Activated CD4-positive, alpha-beta memory T cell treated with anti-CD3 and anti-CD28 coated beads, Interleukin-2, amount 10 ng/mL, durations not matched to agents 7 days and 5 days (primary cell): ENCODE results near the gene TSKS. TPM values are rescaled to one million over a fixed set of nuclear protein-coding genes. Genes with fewer than 3 reads are reported as not detected.

Source experiments
- CTCF ChIA-PET: fragments of 350-600 bp; sonication (Branson Sonifier 250); formaldehyde crosslinking; loops from one replicate; lab custom pipeline; 2021; ENCODE audit warnings: antibody characterized with exemption, inconsistent platforms; lab: Charles Lee
- POLR2A ChIA-PET: fragments of 350-600 bp; sonication (Branson Sonifier 250); formaldehyde crosslinking; loops from one replicate; lab custom pipeline; 2021; ENCODE audit warnings: antibody characterized with exemption; lab: Charles Lee
- DNase-seq: peaks from one replicate; pipeline ENCODE4 v3.0.0-alpha.2; 2020
- H3K27ac Mint-ChIP-seq: one replicate; pipeline ENCODE4 v1.8.0; 2021; ENCODE audit warnings: mild to moderate bottlenecking, mixed read lengths
- H3K27me3 Mint-ChIP-seq: one replicate; pipeline ENCODE4 v1.8.0; 2021; ENCODE audit warnings: mixed read lengths
- H3K36me3 Mint-ChIP-seq: one replicate; pipeline ENCODE4 v1.8.0; 2021; ENCODE audit warnings: low read depth, mixed read lengths
- H3K4me1 Mint-ChIP-seq: one replicate; pipeline ENCODE4 v1.8.0; 2021; ENCODE audit warnings: mixed read lengths
- H3K4me3 Mint-ChIP-seq: one replicate; pipeline ENCODE4 v1.8.0; 2021; ENCODE audit warnings: mild to moderate bottlenecking, mixed read lengths
- H3K9me3 Mint-ChIP-seq: one replicate; pipeline ENCODE4 v1.8.0; 2021; ENCODE audit warnings: mixed read lengths
- total RNA-seq, 2 experiments: library from RNA; stranded (reverse); gene quantifications; one replicate each; pipeline ENCODE4 v1.2.3, GENCODE V29; 2021

Gene TSKS
- total RNA-seq, 2 experiments from 2014 or later = 0.63 to 0.86 TPM

GRCh38 chr19:49771674-49772139, 8.6 kb upstream of the TSKS start:
- POLR2A ChIA-PET = interaction anchor here (1.3 to 1.6 kb wide), 2 partner anchors 70 to 108 kb away, joined by 3 to 5 read pairs; no protein-coding TSS in a partner anchor
- H3K27ac Mint-ChIP-seq = no peak overlapping the region
- CTCF ChIA-PET = no interaction called here

GRCh38 chr19:49770529-49770928, 7.4 kb upstream of the TSKS start:
- H3K36me3 Mint-ChIP-seq = peaks cover 15% of the 10 kb centered on the region
- no peak overlapping the region for H3K27ac Mint-ChIP-seq
- H3K27me3 Mint-ChIP-seq = no peaks in the 10 kb centered on the region
- CTCF ChIA-PET = interaction anchor here (1.2 kb wide), 1 partner anchor 53 kb away, joined by 4 read pairs; no protein-coding TSS in a partner anchor
- DNase-seq = no peak
- no peaks in the 10 kb centered on the region for H3K9me3 Mint-ChIP-seq
- H3K4me3 Mint-ChIP-seq = no peak overlapping the region
- H3K4me1 Mint-ChIP-seq = peaks cover 42% of the 10 kb centered on the region
- POLR2A ChIA-PET = interaction anchor here (1.6 kb wide), 1 partner anchor 106 kb away, joined by 5 read pairs; no protein-coding TSS in a partner anchor

More at GRCh38 chr19:49771674-49772139, 8.6 kb upstream of the TSKS start:
- no peaks in the 10 kb centered on the region for H3K9me3 Mint-ChIP-seq
- H3K4me3 Mint-ChIP-seq = no peak overlapping the region
- H3K27me3 Mint-ChIP-seq = no peaks in the 10 kb centered on the region
- peaks cover 37% of the 10 kb centered on the region for H3K4me1 Mint-ChIP-seq
- no peak for DNase-seq
- H3K36me3 Mint-ChIP-seq = peaks cover 18% of the 10 kb centered on the region

GRCh38 chr19:49767967-49768581, 5.0 kb upstream of the TSKS start:
- ChIA-PET CTCF (no interaction called here), POLR2A (interaction anchor here (0.7 to 1.8 kb wide), 3 partner anchors 45 to 51 kb away, joined by 3 to 6 read pairs (median 3); partner anchors contain the start of gene FUZ)
- Mint-ChIP-seq H3K27ac (peak overlapping the region; percentile 82), H3K4me1 (peaks cover 45% of the 10 kb centered on the region), H3K4me3 (peak overlapping the region; percentile 83), H3K27me3 (no peaks in the 10 kb centered on the region), H3K36me3 (peaks cover 7% of the 10 kb centered on the region), H3K9me3 (no peaks in the 10 kb centered on the region)
- DNase-seq = no peak

- peaks cover 7% of the 10 kb centered on the region for H3K36me3 Mint-ChIP-seq
- ChIA-PET POLR2A (interaction anchor here (0.6 to 1.8 kb wide), 6 partner anchors 12 to 257 kb away, joined by 3 to 6 read pairs (median 3); partner anchors contain the start of genes FUZ, MED25 and VRK3), CTCF (interaction anchor here (1.1 to 1.4 kb wide), 4 partner anchors 49 to 102 kb away, joined by 3 to 8 read pairs (median 4); partner anchors contain the start of gene PRMT1)
- H3K27ac Mint-ChIP-seq = peak overlapping the region; percentile 82
- H3K4me3 Mint-ChIP-seq = peak overlapping the region; percentile 83
- no peak for DNase-seq
- H3K9me3 Mint-ChIP-seq = no peaks in the 10 kb centered on the region
- H3K4me1 Mint-ChIP-seq = peaks cover 45% of the 10 kb centered on the region
- H3K27me3 Mint-ChIP-seq = no peaks in the 10 kb centered on the region
Measured at GRCh38 chr19:49767381-49767780, 4.3 kb upstream of the TSKS start.

DNA sequence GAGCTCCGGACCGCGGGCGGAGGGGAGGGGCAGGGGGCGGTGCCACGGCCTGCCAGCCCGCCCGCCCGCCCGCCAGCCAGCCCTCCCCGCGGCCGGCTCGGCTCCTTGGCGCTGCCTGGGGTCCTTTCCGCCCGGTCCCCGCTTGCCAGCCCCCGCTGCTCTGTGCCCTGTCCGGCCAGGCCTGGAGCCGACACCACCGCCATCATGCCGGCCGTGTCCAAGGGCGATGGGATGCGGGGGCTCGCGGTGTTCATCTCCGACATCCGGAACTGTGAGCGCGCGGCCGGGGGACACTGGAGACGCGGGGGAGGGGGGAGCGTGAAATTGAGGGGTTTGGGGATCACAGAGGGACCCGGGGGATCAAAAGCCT, 3.8 kb upstream of the TSKS start, which contains the start of gene AP2A1:
TSS of gene AP2A1 (plus strand) at position 72 of the 370 bp plus-strand sequence. CDS start at position 205, 133 bp downstream.
- peak within 1 kb of the TSS; percentile 83 for H3K4me3 Mint-ChIP-seq
- peak within 1 kb of the TSS; percentile 83 for H3K27ac Mint-ChIP-seq
- peaks cover 7% of the 10 kb centered on the region for H3K36me3 Mint-ChIP-seq
- POLR2A ChIA-PET = interaction anchor here (0.6 to 1.8 kb wide), 8 partner anchors 13 to 258 kb away, joined by 3 to 6 read pairs (median 3); partner anchors contain the start of genes FUZ, MED25 and VRK3
- CTCF ChIA-PET = interaction anchor here (0.8 to 1.4 kb wide), 5 partner anchors 49 to 102 kb away, joined by 3 to 8 read pairs (median 3); partner anchors contain the start of gene PRMT1
- H3K9me3 Mint-ChIP-seq = no peaks in the 10 kb centered on the region
- H3K4me1 Mint-ChIP-seq = peaks cover 45% of the 10 kb centered on the region
- no peaks in the 10 kb centered on the region for H3K27me3 Mint-ChIP-seq
- no peak for DNase-seq

DNA sequence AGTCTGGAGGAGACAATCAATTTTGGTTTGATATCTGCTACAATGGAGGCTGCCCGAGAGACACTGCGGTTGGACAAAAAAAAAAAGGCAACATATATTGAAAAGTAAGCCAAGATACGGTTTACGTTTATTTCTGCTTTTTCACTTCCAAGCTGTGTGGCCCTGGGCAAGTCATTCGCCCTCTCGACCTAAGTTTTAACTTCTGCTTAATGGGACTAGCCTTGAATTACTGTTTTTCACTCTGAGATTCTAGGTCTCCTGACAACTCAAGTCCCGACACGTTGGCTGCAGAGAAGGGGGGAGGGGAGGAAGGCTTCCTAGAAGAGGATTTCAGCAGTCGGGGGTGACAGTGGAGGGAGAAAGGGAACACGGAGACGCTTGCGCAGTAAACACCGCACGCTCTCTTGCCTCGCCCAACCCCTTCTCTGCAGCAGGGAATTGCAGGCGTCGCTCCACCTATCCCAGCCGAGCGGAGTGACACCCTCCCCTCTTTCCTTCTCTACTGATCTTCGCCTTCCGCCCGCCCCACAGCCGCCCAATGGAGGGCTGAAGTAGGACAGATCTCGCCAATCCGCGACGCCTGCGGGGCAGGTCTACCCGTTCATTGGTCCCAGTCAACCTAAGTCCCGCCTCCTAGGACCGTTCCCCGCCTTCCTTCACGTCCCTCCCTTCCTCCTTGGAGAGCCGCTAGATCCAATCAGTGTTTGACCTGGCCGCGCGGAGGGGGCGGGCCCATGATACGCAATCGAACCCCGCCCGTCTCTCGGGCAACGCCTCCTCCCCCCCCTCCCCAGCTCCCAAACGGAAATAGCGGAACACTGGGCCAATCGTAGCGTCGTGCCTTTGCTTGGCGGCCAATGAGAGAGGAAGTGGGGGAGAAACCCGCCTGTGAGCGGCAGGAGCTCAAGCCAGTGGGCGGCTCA, 3.2 kb upstream of the TSKS start:
- CTCF ChIA-PET = interaction anchor here (0.8 to 1.4 kb wide), 7 partner anchors 16 to 103 kb away, joined by 3 to 8 read pairs (median 3); partner anchors contain the start of gene PRMT1
- peak overlapping the region; percentile 83 for H3K4me3 Mint-ChIP-seq

GRCh38 chr19:49764341-49764740, 1.2 kb upstream of the TSKS start:
- DNase-seq = no peak
- Mint-ChIP-seq H3K4me3 (no peak overlapping the region), H3K4me1 (peaks cover 32% of the 10 kb centered on the region), H3K36me3 (peaks cover 3% of the 10 kb centered on the region), H3K27me3 (no peaks in the 10 kb centered on the region), H3K9me3 (no peaks in the 10 kb centered on the region), H3K27ac (no peak overlapping the region)
- POLR2A ChIA-PET = no interaction called here
- CTCF ChIA-PET = interaction anchor here (1.2 kb wide), 1 partner anchor 46 kb away, joined by 3 read pairs; no protein-coding TSS in a partner anchor

More for the DNA sequence above, 3.2 kb upstream of the TSKS start:
- Mint-ChIP-seq H3K9me3 (no peaks in the 10 kb centered on the region), H3K27me3 (no peaks in the 10 kb centered on the region), H3K36me3 (peaks cover 3% of the 10 kb centered on the region), H3K4me1 (peaks cover 41% of the 10 kb centered on the region), H3K27ac (peak overlapping the region; percentile 83)
- DNase-seq = peak; percentile 100
- POLR2A ChIA-PET = interaction anchor here (0.6 to 1.8 kb wide), 10 partner anchors 14 to 258 kb away, joined by 3 to 6 read pairs (median 3); partner anchors contain the start of genes FUZ, MED25 and VRK3

DNA sequence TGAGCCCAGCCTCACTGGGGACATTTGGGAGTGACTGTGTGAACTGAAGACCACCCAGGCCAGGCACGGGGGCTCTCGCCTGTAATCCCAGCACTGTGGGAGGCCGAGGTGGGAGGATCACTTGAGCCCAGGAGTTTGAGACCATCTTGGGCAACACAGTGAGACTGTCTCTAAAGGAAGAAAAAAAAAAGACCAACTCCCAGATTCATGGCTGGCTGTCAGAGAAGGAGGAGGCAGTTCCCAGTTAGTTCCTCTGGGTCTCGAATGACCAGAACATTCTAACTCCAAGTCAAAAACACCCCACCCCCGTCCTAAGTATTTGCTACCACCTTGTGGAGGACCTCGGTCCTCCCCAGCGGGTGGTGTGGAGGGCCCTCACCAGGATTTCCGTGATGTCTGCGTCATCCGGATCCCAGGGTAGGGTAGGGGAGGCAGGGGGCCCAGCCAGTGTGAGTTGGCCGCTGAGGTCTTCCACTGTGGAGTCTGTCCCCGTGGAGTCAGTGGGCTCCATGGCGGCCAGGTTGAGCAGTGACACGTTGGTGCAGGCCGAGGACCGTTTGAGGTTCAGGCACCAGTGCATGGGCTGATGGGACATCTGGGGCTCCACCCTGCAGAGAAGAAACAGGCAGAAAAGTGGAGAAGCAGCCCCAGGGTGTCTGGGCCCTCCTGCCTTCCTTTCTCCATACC, 1.3 kb downstream of the TSKS start:
- H3K4me3 Mint-ChIP-seq = peak overlapping the region; percentile 7
- no peak for DNase-seq
- H3K4me1 Mint-ChIP-seq = peaks cover 12% of the 10 kb centered on the region
- no peaks in the 10 kb centered on the region for H3K36me3 Mint-ChIP-seq
- ChIA-PET CTCF (no interaction called here), POLR2A (interaction anchor here (1.4 kb wide), 1 partner anchor 15 kb away, joined by 3 read pairs; no protein-coding TSS in a partner anchor)
- peak overlapping the region; percentile 16 for H3K27ac Mint-ChIP-seq
- H3K9me3 Mint-ChIP-seq = no peaks in the 10 kb centered on the region
- H3K27me3 Mint-ChIP-seq = no peaks in the 10 kb centered on the region

DNA sequence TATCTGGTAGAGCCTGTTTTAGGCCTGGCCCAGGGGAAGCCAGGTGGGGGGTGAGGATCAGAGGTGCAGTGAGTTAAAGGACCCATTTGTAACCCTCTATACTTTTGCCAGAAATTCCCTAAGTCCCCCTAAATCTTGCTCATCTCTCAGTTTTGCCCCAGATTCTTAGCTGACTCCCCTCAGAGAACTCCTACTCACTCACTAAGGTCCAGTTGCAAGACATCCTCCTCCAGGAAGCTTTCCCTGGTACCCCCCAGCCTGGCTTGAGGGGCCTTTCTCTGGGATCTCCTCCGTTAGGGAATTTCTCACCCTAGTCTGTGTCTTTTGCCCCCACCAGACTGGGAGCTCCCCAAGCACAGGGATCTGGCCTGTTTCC, 1.9 kb downstream of the TSKS start:
- H3K4me1 Mint-ChIP-seq = peaks cover 11% of the 10 kb centered on the region
- ChIA-PET CTCF (no interaction called here), POLR2A (interaction anchor here (1.4 kb wide), 1 partner anchor 14 kb away, joined by 3 read pairs; no protein-coding TSS in a partner anchor)
- no peak for DNase-seq
- H3K4me3 Mint-ChIP-seq = no peak overlapping the region
- peaks cover 2% of the 10 kb centered on the region for H3K9me3 Mint-ChIP-seq
- no peaks in the 10 kb centered on the region for H3K36me3 Mint-ChIP-seq
- no peak overlapping the region for H3K27ac Mint-ChIP-seq
- H3K27me3 Mint-ChIP-seq = no peaks in the 10 kb centered on the region

- Mint-ChIP-seq H3K4me1 (no peaks in the 10 kb centered on the region), H3K27ac (no peak overlapping the region), H3K4me3 (no peak overlapping the region), H3K9me3 (peaks cover 5% of the 10 kb centered on the region), H3K27me3 (no peaks in the 10 kb centered on the region), H3K36me3 (no peaks in the 10 kb centered on the region)
- no peak for DNase-seq
- CTCF ChIA-PET = no interaction called here
- POLR2A ChIA-PET = interaction anchor here (0.5 kb wide), 1 partner anchor 72 kb away, joined by 3 read pairs; no protein-coding TSS in a partner anchor
Measured at GRCh38 chr19:49758292-49758691, 4.8 kb downstream of the TSKS start.

DNA sequence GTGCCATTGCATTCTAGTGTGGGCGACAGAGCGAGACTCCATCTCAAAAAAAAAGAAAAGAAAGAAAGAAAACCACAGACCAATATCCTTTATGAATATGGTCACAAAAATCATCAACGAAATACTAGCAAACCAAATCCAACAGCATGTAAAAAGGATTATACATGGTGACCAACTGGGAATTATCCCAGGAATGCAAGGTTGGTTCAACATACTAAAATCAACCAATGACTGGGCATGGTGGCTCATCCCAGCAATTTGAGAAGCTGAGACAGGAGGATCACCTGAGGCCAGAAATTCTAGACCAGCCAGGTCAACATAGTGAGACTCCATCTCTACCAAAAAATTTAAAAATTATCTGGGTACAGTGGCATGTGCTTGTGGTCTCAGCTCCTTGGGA, 7.2 kb downstream of the TSKS start:
- no peak overlapping the region for H3K4me3 Mint-ChIP-seq
- no peaks in the 10 kb centered on the region for H3K27me3 Mint-ChIP-seq
- ChIA-PET POLR2A (no interaction called here), CTCF (interaction anchor here (0.6 to 1.4 kb wide), 2 partner anchors 38 to 1943 kb away, joined by 3 to 4 read pairs; no protein-coding TSS in a partner anchor)
- DNase-seq = no peak
- H3K4me1 Mint-ChIP-seq = no peaks in the 10 kb centered on the region
- H3K27ac Mint-ChIP-seq = no peak overlapping the region
- H3K36me3 Mint-ChIP-seq = no peaks in the 10 kb centered on the region
- H3K9me3 Mint-ChIP-seq = peaks cover 5% of the 10 kb centered on the region

DNA sequence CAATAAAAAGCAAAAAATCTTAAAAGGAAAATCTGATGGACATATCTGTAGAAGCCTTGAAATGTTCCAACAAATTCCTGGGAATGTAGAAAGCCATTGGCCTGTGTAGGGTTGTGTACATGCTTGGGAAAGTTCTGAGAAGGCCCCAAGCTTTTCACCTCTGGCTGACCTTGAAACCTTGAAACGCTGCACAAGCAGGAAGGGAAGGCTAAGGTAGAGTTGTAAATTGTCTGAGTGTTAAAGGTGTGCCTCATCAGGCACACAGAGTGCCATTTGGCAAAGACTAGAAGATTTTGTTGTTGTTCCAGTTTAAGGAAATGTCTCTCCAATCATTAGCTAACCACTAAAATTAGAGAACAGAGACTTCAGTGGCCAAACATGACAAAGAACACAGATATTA, 10.4 kb downstream of the TSKS start:
- DNase-seq = no peak
- ChIA-PET POLR2A (no interaction called here), CTCF (no interaction called here)
- Mint-ChIP-seq H3K4me3 (no peak overlapping the region), H3K9me3 (peaks cover 5% of the 10 kb centered on the region), H3K27me3 (no peaks in the 10 kb centered on the region), H3K4me1 (no peaks in the 10 kb centered on the region), H3K27ac (no peak overlapping the region), H3K36me3 (no peaks in the 10 kb centered on the region)
